H1 (cell line): ENCODE results near the gene SH3BP5. TPM values are rescaled to one million over a fixed set of nuclear protein-coding genes. Genes with fewer than 3 reads are reported as not detected.

ENCODE experiments used
- CTCF ChIA-PET: fragments of 300-600 bp; sonication (Branson Sonifier 250); formaldehyde crosslinking; loops from one replicate; lab custom pipeline; 2021; ENCODE audit not compliant: partially characterized antibody; lab: Charles Lee
- POLR2A ChIA-PET: fragments of 300-600 bp; sonication (Branson Sonifier 250); formaldehyde crosslinking; loops from one replicate; lab custom pipeline; 2021; ENCODE audit warnings: inconsistent platforms; ENCODE audit not compliant: partially characterized antibody; lab: Charles Lee
- DNase-seq, 2 experiments: peaks; one replicate each; pipeline versions ENCODE4 v3.0.0 to v3.0.0-alpha.2; 2010 to 2022; ENCODE audit warnings: low spot score in 2 of 2, low read depth in 1 of 2, mixed read lengths in 1 of 2
- FAIRE-seq: peaks from 2 replicates; lab custom pipeline; 2011; peaks lifted over from hg19 to GRCh38; lab: Jason Lieb, UNC
- H2AFZ ChIP-seq: 2 replicates; pipeline ENCODE4 v1.8.1; 2012; ENCODE audit warnings: low read length, inconsistent platforms
- H2AK5ac ChIP-seq: 2 replicates; pipeline ENCODE4 v1.6.1; 2013; ENCODE audit warnings: low read depth, low read length
- H2BK120ac ChIP-seq: replicated peaks from 2 replicates; pipeline ENCODE3; 2013; ENCODE audit warnings: low read depth, low read length, inconsistent platforms
- H2BK12ac ChIP-seq: 2 replicates; pipeline ENCODE4 v1.6.1; 2013; ENCODE audit warnings: low read depth, low read length
- H2BK15ac ChIP-seq: 2 replicates; pipeline ENCODE4 v1.6.1; 2013; ENCODE audit warnings: low read length
- H2BK20ac ChIP-seq: 2 replicates; pipeline ENCODE4 v1.6.1; 2013; ENCODE audit warnings: low read length
- H2BK5ac ChIP-seq: 2 replicates; pipeline ENCODE4 v1.6.1; 2013; ENCODE audit warnings: low read depth, low read length
- H3K14ac ChIP-seq: 2 replicates; pipeline ENCODE4 v1.6.1; 2013; ENCODE audit warnings: inconsistent platforms; ENCODE audit not compliant: insufficient read length
- H3K18ac ChIP-seq: 2 replicates; pipeline ENCODE4 v1.6.1; 2013; ENCODE audit warnings: low read length; ENCODE audit errors: extremely low read depth
- H3K23ac ChIP-seq: 2 replicates; pipeline ENCODE4 v1.6.1; 2013; ENCODE audit warnings: inconsistent platforms; ENCODE audit not compliant: insufficient read length
- H3K23me2 ChIP-seq: 2 replicates; pipeline ENCODE4 v1.6.1; 2013; ENCODE audit warnings: low read depth, low read length
- H3K27ac ChIP-seq: 2 replicates; pipeline ENCODE4 v1.6.1; 2011; ENCODE audit warnings: low read depth, low read length, inconsistent platforms
- H3K27me3 ChIP-seq, 4 experiments: replicated peaks in 1 of 4; 1 replicate in 1 of 4; 2 replicates in 3 of 4; pipeline versions ENCODE4 v1.6.1 to v1.8.1; 2011 to 2013; ENCODE audit warnings: low read length in 3 of 4, mild to moderate bottlenecking in 3 of 4, inconsistent platforms in 2 of 4, mixed read lengths in 2 of 4, moderate library complexity in 1 of 4; ENCODE audit not compliant: control insufficient read depth in 3 of 4, insufficient read depth in 3 of 4; ENCODE audit errors: extremely low read depth in 1 of 4
- H3K36me3 ChIP-seq, 4 experiments: 2 replicates each; pipeline versions ENCODE4 v1.6.1 to v1.8.1; 2011 to 2013; ENCODE audit warnings: mild to moderate bottlenecking in 4 of 4, low read length in 3 of 4, moderate library complexity in 2 of 4, control low read depth in 1 of 4, inconsistent platforms in 1 of 4; ENCODE audit not compliant: insufficient read depth in 4 of 4, control insufficient read depth in 2 of 4
- H3K4ac ChIP-seq: replicated peaks from 2 replicates; pipeline ENCODE3; 2013; ENCODE audit warnings: low read length, low read depth, mixed read lengths, inconsistent platforms; ENCODE audit not compliant: insufficient read length
- H3K4me1 ChIP-seq, 4 experiments: replicated peaks in 1 of 4; 1 replicate in 1 of 4; 2 replicates in 3 of 4; pipeline versions ENCODE4 v1.6.1 to v1.8.1; 2011 to 2013; ENCODE audit warnings: low read length in 3 of 4, inconsistent platforms in 2 of 4, mixed read lengths in 1 of 4; ENCODE audit not compliant: insufficient read depth in 4 of 4, control insufficient read depth in 3 of 4
- H3K4me2 ChIP-seq, 2 experiments: 2 replicates each; pipeline versions ENCODE4 v1.6.1 to v1.8.1; 2011 to 2013; ENCODE audit warnings: low read depth in 2 of 2, low read length in 2 of 2, control low read depth in 1 of 2, inconsistent platforms in 1 of 2, mild to moderate bottlenecking in 1 of 2; ENCODE audit not compliant: insufficient read depth in 1 of 2
- H3K4me3 ChIP-seq, 4 experiments: fragments of 200-600, 300-600 bp in 1 of 4; sonication (generic), shearing (Covaris generic), sonication (Bioruptor Twin) in 1 of 4; 2 replicates each; pipeline versions ENCODE4 v1.5.1 to v1.8.1; 2011 to 2016; ENCODE audit warnings: low read length in 4 of 4, low read depth in 3 of 4, control low read depth in 2 of 4, inconsistent platforms in 2 of 4, mild to moderate bottlenecking in 2 of 4, mixed read lengths in 1 of 4, moderate library complexity in 1 of 4; ENCODE audit not compliant: insufficient read depth in 2 of 4; ENCODE audit errors: extremely low read depth in 1 of 4
- H3K56ac ChIP-seq: replicated peaks from 2 replicates; pipeline ENCODE3; 2013; ENCODE audit warnings: low read depth, mild to moderate bottlenecking, mixed read lengths, low read length, inconsistent platforms; ENCODE audit not compliant: insufficient read length
- H3K79me1 ChIP-seq: 2 replicates; pipeline ENCODE4 v1.6.1; 2013; ENCODE audit warnings: low read depth, low read length, control low read depth
- H3K79me2 ChIP-seq, 2 experiments: 2 replicates each; pipeline versions ENCODE4 v1.6.1 to v1.8.1; 2012 to 2013; ENCODE audit warnings: low read length in 2 of 2, mild to moderate bottlenecking in 2 of 2, inconsistent platforms in 1 of 2; ENCODE audit not compliant: insufficient read depth in 2 of 2, control insufficient read depth in 1 of 2
- H3K9ac ChIP-seq, 4 experiments: replicated peaks in 1 of 4; 1 replicate in 1 of 4; 2 replicates in 3 of 4; pipeline versions ENCODE4 v1.6.1 to v1.8.1; 2011 to 2013; ENCODE audit warnings: low read depth in 3 of 4, low read length in 3 of 4, control low read depth in 2 of 4, mild to moderate bottlenecking in 2 of 4, moderate library complexity in 2 of 4, inconsistent platforms in 1 of 4; ENCODE audit errors: extremely low read depth in 1 of 4
- H3K9me3 ChIP-seq, 2 experiments: 2 replicates each; pipeline versions ENCODE4 v1.6.1 to v1.8.1; 2012 to 2013; ENCODE audit warnings: mild to moderate bottlenecking in 2 of 2, moderate library complexity in 2 of 2, control low read depth in 1 of 2, inconsistent platforms in 1 of 2, low read depth in 1 of 2, low read length in 1 of 2, mixed read lengths in 1 of 2; ENCODE audit not compliant: insufficient read depth in 2 of 2
- H4K20me1 ChIP-seq, 2 experiments: replicated peaks in 1 of 2; 2 replicates each; pipeline versions ENCODE3 to v1.8.1; 2011 to 2013; ENCODE audit warnings: inconsistent platforms in 2 of 2, low read length in 2 of 2, mild to moderate bottlenecking in 1 of 2; ENCODE audit not compliant: insufficient read depth in 2 of 2, control insufficient read depth in 1 of 2
- H4K5ac ChIP-seq: 2 replicates; pipeline ENCODE4 v1.6.1; 2013; ENCODE audit warnings: low read length, low read depth, mixed read lengths, inconsistent platforms; ENCODE audit not compliant: insufficient read length
- H4K8ac ChIP-seq: 2 replicates; pipeline ENCODE4 v1.8.0; 2013; ENCODE audit warnings: mild to moderate bottlenecking, moderate library complexity, low read length, inconsistent platforms; ENCODE audit not compliant: insufficient read depth; ENCODE audit errors: extremely low read depth
- H4K91ac ChIP-seq: replicated peaks from 2 replicates; pipeline ENCODE3; 2013; ENCODE audit warnings: low read length, mixed read lengths, inconsistent platforms; ENCODE audit not compliant: insufficient read length
- CTBP2 ChIP-seq: IDR thresholded peaks from 2 replicates; pipeline ENCODE4 v1.7.0; 2011; ENCODE audit warnings: borderline replicate concordance, mild to moderate bottlenecking, moderate library complexity, mixed read lengths, low read length; ENCODE audit not compliant: insufficient read depth, insufficient read length
- EP300 ChIP-seq, 2 experiments: IDR thresholded peaks; 1 replicate in 1 of 2; 2 replicates in 1 of 2; pipeline ENCODE4 v1.6.1; 2011 to 2012; ENCODE audit warnings: low read depth in 2 of 2, low read length in 2 of 2, mild to moderate bottlenecking in 2 of 2, borderline replicate concordance in 1 of 2, inconsistent platforms in 1 of 2, moderate library complexity in 1 of 2
- KDM5A ChIP-seq: fragments of 200-600 bp; IDR thresholded peaks from 2 replicates; pipeline ENCODE4 v1.7.1; 2012; ENCODE audit warnings: mild to moderate bottlenecking, low read length, inconsistent platforms, mixed read lengths
- SRF ChIP-seq: IDR thresholded peaks from 2 replicates; pipeline ENCODE4 v1.6.1; 2011; ENCODE audit warnings: mild to moderate bottlenecking, low read depth, low read length, moderate library complexity
- TAF7 ChIP-seq: optimal IDR thresholded peaks from 2 replicates; pipeline ENCODE3; 2011; ENCODE audit warnings: low read depth, mild to moderate bottlenecking, inconsistent platforms, low read length, moderate library complexity, borderline replicate concordance
- WGBS, 2 experiments: shearing (Covaris generic) in 1 of 2; methylation state at CpG; one replicate each; pipeline versions ENCODE4 v1.1.6 to v1.1.7; 2013 to 2015; ENCODE audit warnings: low lambda C conversion rate in 2 of 2, mixed read lengths in 2 of 2, inconsistent platforms in 1 of 2, low coverage in 1 of 2, missing lambda C conversion rate in 1 of 2; ENCODE audit not compliant: insufficient replicate concordance in 2 of 2, insufficient coverage in 1 of 2, insufficient read length in 1 of 2; ENCODE audit errors: extremely low coverage in 1 of 2, missing lambda C conversion rate in 1 of 2; 5-methylcytosine and 5-hydroxymethylcytosine counted together
- polyA plus RNA-seq, 7 experiments: library from polyadenylated mRNA; depleted of rRNA in 3 of 7; stranded (reverse) in 5 of 7; unstranded in 2 of 7; fragments of >200 nt in 5 of 7; fragments of 200-250 nt in 2 of 7; gene quantifications; 1 replicate in 5 of 7; 2 replicates in 1 of 7; 4 replicates in 1 of 7; pipeline versions ENCODE4 v1.2.1 to v1.2.3, GENCODE V29; 2011 to 2013; ENCODE audit warnings: missing spikeins in 2 of 7, mixed read lengths in 2 of 7
- total RNA-seq: library from RNA; stranded (reverse); fragmentation: NEBNext Ultra II Directional; extraction: Animal tissue kit (Norgen Biotek cat#: 25700); gene quantifications from 2 replicates; pipeline ENCODE4 v1.2.1, GENCODE V29; 2021

The SH3BP5 gene
- total and polyA plus RNA-seq, 2 of the 8 experiments (the other 6 are each of a cell fraction or from before 2014, with no cell fraction given) = 7.1 to 9.7 TPM

GRCh38 chr3:15289661-15290060 is 42.7 kb downstream of the SH3BP5 start:
- H3K23ac ChIP-seq = no peak overlapping the region
- no peak overlapping the region for H2BK20ac ChIP-seq
- H3K27me3 ChIP-seq = no peaks in the 10 kb centered on the region
- FAIRE-seq (no peak), DNase-seq (no peak)
- no peak overlapping the region for H2AFZ ChIP-seq
- no peaks in the 10 kb centered on the region for H3K23me2 ChIP-seq
- no peak overlapping the region for H3K18ac ChIP-seq
- no peak overlapping the region for H2AK5ac ChIP-seq
- no peak for TF ChIP-seq CTBP2
- no peak for TF ChIP-seq TAF7
- no peak for TF ChIP-seq SRF
- TF ChIP-seq KDM5A = no peak
- no peak for TF ChIP-seq EP300 (IDR thresholded peaks at IDR 0.05; ENCODE audit: borderline replicate concordance in 1 of 2, low read depth in 2 of 2, low read length in 2 of 2)
- H3K27ac ChIP-seq = no peak overlapping the region
- POLR2A ChIA-PET = no interaction called here
- H3K79me1 ChIP-seq = 0 out of 2 replicates have a peak, but pooled peaks cover 2% of the 10 kb centered on the region
- no peak overlapping the region for H3K14ac ChIP-seq
- no peak overlapping the region for H2BK12ac ChIP-seq
- peaks cover 0 to 2% of the 10 kb centered on the region in 2 experiments for H4K20me1 ChIP-seq
- no peak overlapping the region for H3K4me3 ChIP-seq
- 100% methylated on average over 1 of the region's 1 CpG; no CpG with 5 or more reads in 1 of the 2 experiments for WGBS, 2 experiments
- no peak overlapping the region for H2BK120ac ChIP-seq
- no peaks in the 10 kb centered on the region for H3K36me3 ChIP-seq
- peaks cover 0 to 6% (median under 1%) of the 10 kb centered on the region in 4 experiments; a peak in 2 of 7 replicates for H3K4me1 ChIP-seq
- no peak overlapping the region for H3K9ac ChIP-seq
- H3K4me2 ChIP-seq = no peak overlapping the region
- no peak overlapping the region for H2BK5ac ChIP-seq
- CTCF ChIA-PET = interaction anchor here (1.2 to 4.4 kb wide), 4 partner anchors 9 to 17 kb away, joined by 3 to 16 read pairs (median 4); no protein-coding TSS in a partner anchor
- no peaks in the 10 kb centered on the region for H3K79me2 ChIP-seq
- no peak overlapping the region for H3K56ac ChIP-seq
- H4K5ac ChIP-seq = no peak overlapping the region
- H3K4ac ChIP-seq = no peak overlapping the region
- H4K91ac ChIP-seq = no peak overlapping the region
- no peak overlapping the region for H4K8ac ChIP-seq
- no peaks in the 10 kb centered on the region for H3K9me3 ChIP-seq
- no peak overlapping the region for H2BK15ac ChIP-seq
